A549 (cell line): ENCODE measurements around the gene NHEJ1. TPM values are rescaled to one million over a fixed set of nuclear protein-coding genes. Genes with fewer than 3 reads are reported as not detected.

Experiments used
- ATAC-seq, 2 experiments: fragments of 200-7000 bp in 1 of 2; fragments of >200 bp in 1 of 2; cut with Nextera tagmentation in 1 of 2; cut with Tn5 transposase in 1 of 2; 3 replicates each; pipeline versions ENCODE4 v1.8.0 to v1.9.1; 2018 to 2020; ENCODE audit warnings: mild to moderate bottlenecking in 1 of 2, moderate library complexity in 1 of 2
- CTCF ChIA-PET: fragments of 300-600 bp; sonication (Branson Sonifier 250); formaldehyde crosslinking; extraction: SDS; loops from one replicate; lab custom pipeline; 2021; ENCODE audit warnings: antibody characterized with exemption, inconsistent platforms; lab: Yijun Ruan, JAX
- POLR2A ChIA-PET: fragments of 350-600 bp; formaldehyde crosslinking; extraction: SDS; loops from one replicate; lab custom pipeline; 2021; ENCODE audit warnings: antibody characterized with exemption, inconsistent platforms; lab: Yijun Ruan, JAX
- DNase-seq, 2 experiments: peaks; one replicate each; pipeline versions ENCODE4 v3.0.0 to v3.0.0-alpha.2; 2011 to 2016; ENCODE audit warnings: low read depth in 1 of 2, low spot score in 1 of 2
- FAIRE-seq: peaks from 2 replicates; lab custom pipeline; 2011; peaks lifted over from hg19 to GRCh38; lab: Jason Lieb, UNC
- H3K27ac ChIP-seq, 2 experiments: fragments of >200 bp; sonication (Bioruptor Twin); formaldehyde crosslinking; 3 replicates each; pipeline ENCODE4 v1.5.1; 2016 to 2017
- H3K4me1 ChIP-seq: fragments of >200 bp; sonication (Bioruptor Twin); formaldehyde crosslinking; 3 replicates; pipeline ENCODE4 v1.6.1; 2016
- H3K4me2 ChIP-seq: fragments of >200 bp; sonication (Bioruptor Twin); formaldehyde crosslinking; 3 replicates; pipeline ENCODE4 v1.6.1; 2016
- H3K4me3 ChIP-seq: fragments of >200 bp; sonication (Bioruptor Twin); formaldehyde crosslinking; 3 replicates; pipeline ENCODE4 v1.5.1; 2016
- H3K9me3 ChIP-seq: fragments of >200 bp; sonication (Bioruptor Twin); formaldehyde crosslinking; 3 replicates; pipeline ENCODE4 v1.6.1; 2016
- CBX2 ChIP-seq: fragments of 200-600 bp; sonication (generic); IDR thresholded peaks from 2 replicates; pipeline ENCODE4 v1.6.1; 2016; ENCODE audit warnings: low read depth, mild to moderate bottlenecking, borderline replicate concordance
- CHD2 ChIP-seq: fragments of 150-350 bp; IDR thresholded peaks from 2 replicates; pipeline ENCODE4 v1.6.1; 2014; ENCODE audit warnings: low read length; ENCODE audit not compliant: partially characterized antibody
- EHMT2 ChIP-seq: fragments of 200-600 bp; sonication (generic); IDR thresholded peaks from 2 replicates; pipeline ENCODE4 v1.6.1; 2016; ENCODE audit warnings: antibody characterized with exemption, low read depth, mild to moderate bottlenecking, moderate library complexity
- ESRRA ChIP-seq: fragments of 150-350 bp; IDR thresholded peaks from 2 replicates; pipeline ENCODE4 v1.6.1; 2014; ENCODE audit warnings: mild to moderate bottlenecking, low read length, borderline replicate concordance
- FOSL2 ChIP-seq, 2 experiments: fragments of 450-650 bp in 1 of 2; fragments of >200 bp in 1 of 2; sonication (Bioruptor Twin) in 1 of 2; formaldehyde crosslinking; IDR thresholded peaks; 2 replicates each; pipeline versions ENCODE4 v1.5.0 to v1.6.1; 2016 to 2020; ENCODE audit warnings: mild to moderate bottlenecking in 1 of 2, moderate library complexity in 1 of 2
- HOXB13 ChIP-seq: fragments of 250-450 bp; sonication (Bioruptor Pico); IDR thresholded peaks from 2 replicates; pipeline ENCODE4 v1.5.0; 2020; ENCODE audit warnings: low read depth, mild to moderate bottlenecking, moderate library complexity
- KDM1A ChIP-seq: fragments of 200-600 bp; sonication (generic); IDR thresholded peaks from 2 replicates; pipeline ENCODE4 v1.6.1; 2016; ENCODE audit warnings: low read depth, mild to moderate bottlenecking
- NFE2L2 ChIP-seq: fragments of 150-350 bp; conservative IDR thresholded peaks from 2 replicates; pipeline ENCODE4 v1.6.1; 2014; ENCODE audit warnings: low read length
- NPAS2 ChIP-seq: fragments of 250-450 bp; sonication (Bioruptor Pico); IDR thresholded peaks from 2 replicates; pipeline ENCODE4 v1.8.0; 2022; ENCODE audit warnings: mild to moderate bottlenecking, moderate library complexity, borderline replicate concordance
- NR3C1 ChIP-seq: fragments of >200 bp; sonication (Bioruptor Twin); formaldehyde crosslinking; IDR thresholded peaks from 3 replicates; pipeline ENCODE4 v1.6.1; 2017
- PHF8 ChIP-seq: fragments of 200-600 bp; sonication (generic); IDR thresholded peaks from 2 replicates; pipeline ENCODE4 v1.6.1; 2016; ENCODE audit warnings: low read depth, mild to moderate bottlenecking, antibody characterized with exemption, moderate library complexity, borderline replicate concordance
- RAD21 ChIP-seq, 2 experiments: fragments of >200 bp in 1 of 2; sonication (Bioruptor Twin) in 1 of 2; formaldehyde crosslinking in 1 of 2; IDR thresholded peaks in 1 of 2; conservative IDR thresholded peaks in 1 of 2; 2 replicates in 1 of 2; 3 replicates in 1 of 2; pipeline ENCODE4 v1.6.1; 2012 to 2018; ENCODE audit warnings: inconsistent platforms in 1 of 2
- RARB ChIP-seq: fragments of 250-450 bp; sonication (Bioruptor Pico); IDR thresholded peaks from 2 replicates; pipeline ENCODE4 v1.8.0; 2021; ENCODE audit warnings: mild to moderate bottlenecking, moderate library complexity
- RCOR1 ChIP-seq: fragments of 150-350 bp; IDR thresholded peaks from 2 replicates; pipeline ENCODE4 v1.6.1; 2014; ENCODE audit warnings: antibody characterized with exemption, low read length, low read depth
- TP53 ChIP-seq: fragments of 250-450 bp; sonication (Bioruptor Pico); IDR thresholded peaks from 2 replicates; pipeline ENCODE4 v1.5.0; 2021; ENCODE audit warnings: mild to moderate bottlenecking, moderate library complexity
- ZC3H11A ChIP-seq: fragments of 450-650 bp; IDR thresholded peaks from 2 replicates; pipeline ENCODE4 v1.6.1; 2014; ENCODE audit warnings: antibody characterized with exemption, mild to moderate bottlenecking
- ZFP36 ChIP-seq: fragments of 450-650 bp; IDR thresholded peaks from 2 replicates; pipeline ENCODE4 v1.6.1; 2014; ENCODE audit warnings: borderline replicate concordance; ENCODE audit not compliant: partially characterized antibody
- ZNF302 ChIP-seq: fragments of 250-450 bp; sonication (Bioruptor Pico); IDR thresholded peaks from 2 replicates; pipeline ENCODE4 v1.9.0; 2021; ENCODE audit warnings: inconsistent platforms, mild to moderate bottlenecking, moderate library complexity
- ZSCAN20 ChIP-seq: fragments of 250-450 bp; sonication (Bioruptor Pico); IDR thresholded peaks from 2 replicates; pipeline ENCODE4 v1.8.0; 2022; ENCODE audit warnings: mild to moderate bottlenecking, moderate library complexity
- WGBS: methylation state at CpG from one replicate; pipeline ENCODE4 v1.1.6; 2017; ENCODE audit errors: missing lambda C conversion rate; 5-methylcytosine and 5-hydroxymethylcytosine counted together
- polyA plus RNA-seq, 4 experiments: library from polyadenylated mRNA; depleted of rRNA in 3 of 4; stranded (reverse); fragments of >200 nt; fragmentation: RNase III in 1 of 4; extraction: RNeasy Plus Mini Kit Qiagen cat#74134 plus additional on column Dnase treatment in 1 of 4; gene quantifications; 2 replicates in 3 of 4; 3 replicates in 1 of 4; pipeline ENCODE4 v1.2.3, GENCODE V29; 2011 to 2017
- TF ChIP-seq, protein P1 (sequence below): IDR thresholded peaks from 2 replicates; pipeline ENCODE4 v1.6.1; 2012
- TF ChIP-seq, protein P2 (sequence below): fragments of >200 bp; sonication (Bioruptor Twin); formaldehyde crosslinking; IDR thresholded peaks from 3 replicates; pipeline ENCODE4 v1.6.1; 2016
- TF ChIP-seq, protein P3 (sequence below): fragments of 250-450 bp; sonication (Bioruptor Pico); IDR thresholded peaks from 2 replicates; pipeline ENCODE4 v1.5.0; 2021; ENCODE audit warnings: mild to moderate bottlenecking, moderate library complexity, borderline replicate concordance
- TF ChIP-seq, protein P4 (sequence below): fragments of >200 bp; sonication (Bioruptor Twin); formaldehyde crosslinking; IDR thresholded peaks from 2 replicates; pipeline ENCODE4 v1.6.1; 2016

NHEJ1 gene
- polyA plus RNA-seq, 2 of the 4 experiments (the other 2 are of a cell fraction) = 18.5 to 31.8 TPM

DNA sequence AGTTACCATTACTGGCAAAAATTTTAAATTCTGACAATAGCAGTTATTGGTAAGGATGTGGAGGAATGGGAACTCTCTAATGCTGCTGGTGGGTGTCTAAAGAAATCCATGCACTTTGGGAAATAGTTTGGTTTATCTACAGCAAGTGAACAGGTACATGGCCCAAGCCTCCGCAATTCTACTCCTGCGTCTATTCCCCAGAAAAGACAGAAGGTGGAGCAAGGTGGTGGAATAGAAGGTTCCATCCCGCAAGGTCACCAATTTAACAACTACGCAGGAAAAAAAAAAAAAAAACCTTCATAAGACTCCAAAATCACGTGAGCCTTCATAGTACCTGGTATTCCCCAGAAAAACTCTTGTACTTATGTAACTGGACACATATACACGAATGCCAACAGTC is 125.8 kb downstream of the NHEJ1 start:
- no peaks in the 10 kb centered on the region for H3K9me3 ChIP-seq
- WGBS = 31% methylated on average over 6 of the region's 6 CpGs
- no peak for DNase-seq
- TF ChIP-seq RAD21 (conservative IDR thresholded peaks at IDR 0.05 in 1 of 2, IDR thresholded peaks at IDR 0.05 in 1 of 2) (0 out of 5 replicates have a peak, but pooled peaks of 1 of the 2 experiments have one; percentile 2), CBX2 (no peak)
- no peak for FAIRE-seq
- ChIA-PET POLR2A (no interaction called here), CTCF (interaction anchor here (0.7 to 1.1 kb wide), 3 partner anchors 10 to 376 kb away, joined by 3 to 5 read pairs (median 3); partner anchors contain the start of genes BCS1L and ZNF142)
- no peak overlapping the region for H3K4me3 ChIP-seq
- no peak overlapping the region for H3K27ac ChIP-seq
- ATAC-seq = no peak
- no peak overlapping the region for H3K4me2 ChIP-seq
- H3K4me1 ChIP-seq = no peaks in the 10 kb centered on the region

DNA sequence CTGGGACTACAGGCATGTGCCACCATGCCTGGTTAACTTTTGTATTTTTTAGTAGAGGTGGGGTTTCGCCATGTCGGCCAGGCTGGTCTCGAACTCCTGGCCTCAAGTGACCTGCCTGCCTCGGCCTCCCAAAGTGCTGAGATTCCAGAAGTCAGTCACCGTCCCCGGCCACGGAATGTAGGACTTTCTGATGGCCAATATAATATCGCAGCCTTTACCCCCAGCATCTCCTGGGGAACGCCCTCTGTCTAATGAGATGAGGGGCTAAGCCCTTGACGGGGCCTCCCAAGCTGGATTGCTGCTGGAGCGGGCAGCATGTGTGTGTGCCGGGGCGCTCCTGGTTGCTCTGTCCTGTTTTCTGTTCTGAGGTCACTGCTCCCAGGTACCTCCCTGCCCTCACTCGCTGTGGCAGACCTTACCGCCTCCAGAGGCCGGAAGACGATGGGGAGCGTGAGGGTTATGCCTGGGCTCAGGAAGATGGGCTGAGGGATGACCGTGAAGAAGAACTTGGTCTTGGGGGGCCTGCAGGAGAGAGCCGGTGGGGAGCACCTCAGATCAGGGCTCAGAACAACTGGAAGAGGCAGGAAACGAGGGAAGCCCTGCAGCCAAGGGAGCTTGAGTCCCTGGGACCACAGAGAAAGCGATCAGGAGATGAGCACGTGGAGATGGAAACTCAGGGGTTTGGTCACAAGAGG is 128.4 kb downstream of the NHEJ1 start:
- Histone ChIP-seq H3K4me2 (no peak overlapping the region), H3K4me1 (no peaks in the 10 kb centered on the region), H3K4me3 (no peak overlapping the region), H3K9me3 (no peaks in the 10 kb centered on the region), H3K27ac (no peak overlapping the region)
- whole genome bisulfite sequencing = 54% methylated on average over 21 of the region's 23 CpGs
- no peak for FAIRE-seq
- ChIA-PET CTCF (interaction anchor here (0.7 to 12.4 kb wide), 10 partner anchors 12 to 611 kb away, joined by 3 to 173 read pairs (median 31); partner anchors contain the start of genes CFAP65, CRYBA2, IHH and NHEJ1), POLR2A (no interaction called here)
- DNase-seq = no peak
- TF ChIP-seq, protein P1, sequence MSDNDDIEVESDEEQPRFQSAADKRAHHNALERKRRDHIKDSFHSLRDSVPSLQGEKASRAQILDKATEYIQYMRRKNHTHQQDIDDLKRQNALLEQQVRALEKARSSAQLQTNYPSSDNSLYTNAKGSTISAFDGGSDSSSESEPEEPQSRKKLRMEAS = no peak
- TF ChIP-seq ESRRA (no peak), ZNF302 (CRISPR knock-in tag) (no peak), NFE2L2 (no peak)
- no peak for ATAC-seq

DNA sequence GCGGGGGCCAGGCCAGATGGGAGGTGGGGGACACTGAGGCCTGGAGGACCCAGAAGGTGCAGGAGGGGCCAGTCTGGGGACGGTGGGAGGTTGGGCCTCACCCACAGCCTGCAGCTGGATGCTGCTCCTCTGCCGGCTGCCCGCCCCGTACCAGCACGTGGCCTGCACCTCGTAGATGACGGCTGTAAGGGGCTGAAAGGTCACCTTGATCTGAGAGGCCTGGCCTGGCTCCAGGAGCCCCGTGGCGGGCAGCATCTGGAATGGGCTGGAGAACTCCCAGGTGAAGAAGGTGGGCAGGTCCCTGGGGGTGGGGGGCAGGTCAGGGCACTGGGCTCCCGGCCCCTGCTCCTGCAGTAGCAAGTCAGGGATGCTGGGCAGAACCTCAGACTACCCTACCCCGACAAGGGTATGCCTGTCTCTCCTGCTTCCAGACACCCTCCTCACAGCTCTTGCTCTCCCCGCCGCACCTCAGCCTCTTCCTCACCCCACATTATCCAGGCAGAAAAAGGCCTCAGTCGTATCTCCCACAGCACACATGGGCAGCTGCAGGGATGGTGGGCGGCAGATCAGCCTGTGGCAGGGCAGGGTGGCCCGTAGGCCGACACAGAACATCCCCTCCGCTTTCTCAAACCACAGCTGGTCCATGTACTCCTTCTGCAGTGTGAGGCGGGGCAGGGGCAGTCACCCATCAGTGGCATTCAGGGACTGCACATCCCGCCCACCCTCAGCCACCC is 129.4 kb downstream of the NHEJ1 start:
- no peak for TF ChIP-seq ZC3H11A
- TF ChIP-seq CHD2 = no peak
- no peak for TF ChIP-seq ZSCAN20 (CRISPR knock-in tag)
- TF ChIP-seq, protein P2, sequence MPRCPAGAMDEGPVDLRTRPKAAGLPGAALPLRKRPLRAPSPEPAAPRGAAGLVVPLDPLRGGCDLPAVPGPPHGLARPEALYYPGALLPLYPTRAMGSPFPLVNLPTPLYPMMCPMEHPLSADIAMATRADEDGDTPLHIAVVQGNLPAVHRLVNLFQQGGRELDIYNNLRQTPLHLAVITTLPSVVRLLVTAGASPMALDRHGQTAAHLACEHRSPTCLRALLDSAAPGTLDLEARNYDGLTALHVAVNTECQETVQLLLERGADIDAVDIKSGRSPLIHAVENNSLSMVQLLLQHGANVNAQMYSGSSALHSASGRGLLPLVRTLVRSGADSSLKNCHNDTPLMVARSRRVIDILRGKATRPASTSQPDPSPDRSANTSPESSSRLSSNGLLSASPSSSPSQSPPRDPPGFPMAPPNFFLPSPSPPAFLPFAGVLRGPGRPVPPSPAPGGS = no peak
- no peak for TF ChIP-seq PHF8
- ATAC-seq (no peak), FAIRE-seq (no peak), DNase-seq (no peak)
- Histone ChIP-seq H3K27ac (no peak overlapping the region), H3K4me2 (no peak overlapping the region), H3K4me3 (no peak overlapping the region), H3K9me3 (no peaks in the 10 kb centered on the region), H3K4me1 (no peaks in the 10 kb centered on the region)
- POLR2A ChIA-PET = no interaction called here
- CTCF ChIA-PET = interaction anchor here (0.7 to 12.4 kb wide), 15 partner anchors 11 to 155 kb away, joined by 3 to 173 read pairs (median 21); partner anchors contain the start of genes CFAP65, CRYBA2, IHH and NHEJ1
- 76% methylated on average over 16 of the region's 21 CpGs for WGBS

DNA sequence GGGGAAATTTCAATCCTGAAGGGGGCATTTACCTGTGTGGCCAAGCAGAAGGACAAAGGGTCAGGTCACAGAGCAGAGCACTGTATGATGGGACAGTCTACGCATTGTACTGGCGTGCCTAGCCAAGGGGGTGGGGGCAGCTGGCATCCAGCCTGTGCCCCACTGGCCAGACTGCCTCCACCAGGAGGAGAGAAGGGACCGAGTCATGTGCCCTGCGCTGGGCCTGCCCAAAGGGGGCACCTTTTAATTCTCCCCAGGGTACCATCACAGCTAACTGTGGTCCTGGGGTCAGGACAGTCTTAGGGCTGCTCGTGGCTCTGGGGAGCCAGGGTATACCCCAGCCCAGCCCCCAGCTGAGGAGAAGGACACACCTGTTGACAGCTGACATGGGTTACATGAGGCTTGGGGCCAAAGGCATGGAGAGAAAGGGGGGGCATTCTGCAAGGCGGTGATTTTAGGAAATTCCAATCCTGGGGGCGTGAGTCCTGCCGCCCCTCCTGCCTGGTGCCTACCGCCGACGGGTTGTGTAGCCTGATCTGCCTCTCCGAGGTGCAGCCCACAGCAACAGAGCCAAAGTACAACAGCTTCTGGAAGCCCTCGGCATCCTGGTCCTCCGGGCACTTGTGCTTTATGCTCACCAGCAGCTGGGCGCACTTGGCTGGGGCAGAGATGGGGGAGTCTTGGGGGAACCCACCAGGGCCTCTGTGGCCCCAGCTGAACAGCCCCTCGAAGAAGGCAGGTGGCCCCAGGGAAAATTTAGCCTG is 130.3 kb downstream of the NHEJ1 start:
- FAIRE-seq (no peak), DNase-seq (no peak), ATAC-seq (peak in 1 of 2 experiments; percentile 30; a peak in 3 of 6 replicates)
- 50% methylated on average over 13 of the region's 16 CpGs for WGBS
- H3K27ac ChIP-seq = no peak overlapping the region
- no peaks in the 10 kb centered on the region for H3K4me1 ChIP-seq
- no peak overlapping the region for H3K4me2 ChIP-seq
- POLR2A ChIA-PET = no interaction called here
- H3K4me3 ChIP-seq = no peak overlapping the region
- CTCF ChIA-PET = interaction anchor here (0.6 to 12.4 kb wide), 58 partner anchors 10 to 497 kb away, joined by 3 to 173 read pairs (median 6); partner anchors contain the start of genes CFAP65, CRYBA2, IHH and NHEJ1
- H3K9me3 ChIP-seq = no peaks in the 10 kb centered on the region
- TF ChIP-seq TP53 (CRISPR knock-in tag) = no peak
- TF ChIP-seq EHMT2 = no peak
- TF ChIP-seq, protein P3, sequence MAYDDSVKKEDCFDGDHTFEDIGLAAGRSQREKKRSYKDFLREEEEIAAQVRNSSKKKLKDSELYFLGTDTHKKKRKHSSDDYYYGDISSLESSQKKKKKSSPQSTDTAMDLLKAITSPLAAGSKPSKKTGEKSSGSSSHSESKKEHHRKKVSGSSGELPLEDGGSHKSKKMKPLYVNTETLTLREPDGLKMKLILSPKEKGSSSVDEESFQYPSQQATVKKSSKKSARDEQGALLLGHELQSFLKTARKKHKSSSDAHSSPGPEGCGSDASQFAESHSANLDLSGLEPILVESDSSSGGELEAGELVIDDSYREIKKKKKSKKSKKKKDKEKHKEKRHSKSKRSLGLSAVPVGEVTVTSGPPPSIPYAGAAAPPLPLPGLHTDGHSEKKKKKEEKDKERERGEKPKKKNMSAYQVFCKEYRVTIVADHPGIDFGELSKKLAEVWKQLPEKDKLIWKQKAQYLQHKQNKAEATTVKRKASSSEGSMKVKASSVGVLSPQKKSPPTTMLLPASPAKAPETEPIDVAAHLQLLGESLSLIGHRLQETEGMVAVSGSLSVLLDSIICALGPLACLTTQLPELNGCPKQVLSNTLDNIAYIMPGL = no peak
- no peak for TF ChIP-seq KDM1A
- no peak for TF ChIP-seq RCOR1
- TF ChIP-seq, protein P4, sequence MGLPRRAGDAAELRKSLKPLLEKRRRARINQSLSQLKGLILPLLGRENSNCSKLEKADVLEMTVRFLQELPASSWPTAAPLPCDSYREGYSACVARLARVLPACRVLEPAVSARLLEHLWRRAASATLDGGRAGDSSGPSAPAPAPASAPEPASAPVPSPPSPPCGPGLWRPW = no peak
- TF ChIP-seq FOSL2 (IDR thresholded peaks at IDR 0.05) = no peak
- no peak for TF ChIP-seq FOSL2 (CRISPR knock-in tag; IDR thresholded peaks at IDR 0.05)
- no peak for TF ChIP-seq NFE2L2
- TF ChIP-seq RARB (CRISPR knock-in tag) = no peak
- no peak for TF ChIP-seq NR3C1
- TF ChIP-seq RAD21 (conservative IDR thresholded peaks at IDR 0.05 in 1 of 2, IDR thresholded peaks at IDR 0.05 in 1 of 2) = no peak
- no peak for TF ChIP-seq HOXB13
- TF ChIP-seq ZFP36 = no peak
- no peak for TF ChIP-seq NPAS2 (CRISPR knock-in tag)
